HAP-1 (cell line): ENCODE measurements around the gene OR52N4.
"Not testable (repeated sequence)": the region's sequence is repeated elsewhere in the genome, so short reads cannot be mapped to it uniquely, and the experiment has no call there.

Source experiments
- DNase-seq, 2 experiments: peaks; one replicate each; pipeline ENCODE4 v3.0.0-alpha.2; 2016 to 2020; ENCODE audit warnings: low spot score in 2 of 2
- H3K27me3 ChIP-seq: fragments of 250-450 bp; sonication (Bioruptor Pico); 2 replicates; pipeline ENCODE4 v1.5.1; 2020; ENCODE audit warnings: low read depth, mild to moderate bottlenecking, moderate library complexity
- H3K36me3 ChIP-seq: fragments of 250-450 bp; sonication (Bioruptor Pico); replicated peaks from 2 replicates; pipeline ENCODE4 v1.5.1; 2020; ENCODE audit warnings: mild to moderate bottlenecking
- H3K4me1 ChIP-seq: fragments of 250-450 bp; sonication (Bioruptor Pico); 2 replicates; pipeline ENCODE4 v1.5.1; 2020; ENCODE audit warnings: mild to moderate bottlenecking
- H3K4me3 ChIP-seq: fragments of 250-450 bp; sonication (Bioruptor Pico); 2 replicates; pipeline ENCODE4 v1.5.1; 2020; ENCODE audit warnings: mild to moderate bottlenecking, moderate library complexity
- H3K9me3 ChIP-seq: fragments of 250-450 bp; sonication (Bioruptor Pico); 2 replicates; pipeline ENCODE4 v1.5.1; 2020; ENCODE audit warnings: mild to moderate bottlenecking, moderate library complexity
- in situ Hi-C: fragments of 300-500 bp; cut with MboI; formaldehyde crosslinking; loops from 3 replicates; pipeline ENCODE4 v1.14.3; 2020; ENCODE audit warnings: low sequenced_read_pairs, inconsistent platforms, mixed read lengths

OR52N4 gene

GRCh38 chr11:5753943-5754342 is at the start of gene OR52N4:
Gene OR52N4, plus strand, starts transcription at chr11:5754243. Its CDS starts 498 bp downstream, at chr11:5754741.
- H3K4me1 ChIP-seq, result no peaks in the 10 kb centered on the region
- no peak within 1 kb of the TSS for H3K4me3 ChIP-seq
- in situ Hi-C loops, result no loop called here
- DNase-seq, result no peak
- no peaks in the 10 kb centered on the region for H3K9me3 ChIP-seq
- no peaks in the 10 kb centered on the region for H3K36me3 ChIP-seq
- H3K27me3 ChIP-seq, result 0 out of 2 replicates have a peak, but pooled peaks cover 2% of the 10 kb centered on the region

GRCh38 chr11:5705688-5706087 is 48.4 kb upstream of the OR52N4 start:
- no peaks in the 10 kb centered on the region for H3K9me3 ChIP-seq
- H3K4me1 ChIP-seq, result no peaks in the 10 kb centered on the region
- in situ Hi-C loops, result no loop called here
- DNase-seq, result no peak
- no peak overlapping the region for H3K4me3 ChIP-seq
- H3K27me3 ChIP-seq, result no peaks in the 10 kb centered on the region
- H3K36me3 ChIP-seq, result peaks cover 26% of the 10 kb centered on the region

- DNase-seq, result no peak
Observed at GRCh38 chr11:5712507-5712906, 41.5 kb upstream of the OR52N4 start.

GRCh38 chr11:5713695-5714094 is 40.3 kb upstream of the OR52N4 start:
- Histone ChIP-seq H3K9me3 (no peaks in the 10 kb centered on the region), H3K36me3 (no peaks in the 10 kb centered on the region), H3K4me1 (no peaks in the 10 kb centered on the region), H3K27me3 (no peaks in the 10 kb centered on the region), H3K4me3 (no peak overlapping the region)
- no peak for DNase-seq
- in situ Hi-C loops, result no loop called here

More at GRCh38 chr11:5712507-5712906, 41.5 kb upstream of the OR52N4 start:
- in situ Hi-C loops, result no loop called here
- Histone ChIP-seq H3K27me3 (no peaks in the 10 kb centered on the region), H3K4me1 (no peaks in the 10 kb centered on the region), H3K4me3 (no peak overlapping the region), H3K9me3 (no peaks in the 10 kb centered on the region), H3K36me3 (peaks cover 7% of the 10 kb centered on the region; the same call in 1 of the 2 replicates)

GRCh38 chr11:5716518-5716917 is 37.5 kb upstream of the OR52N4 start:
- H3K27me3 ChIP-seq, H3K9me3 ChIP-seq, DNase-seq, H3K36me3 ChIP-seq, H3K4me1 ChIP-seq, in situ Hi-C loops, H3K4me3 ChIP-seq: not testable (repeated sequence)

- Histone ChIP-seq H3K4me1 (no peaks in the 10 kb centered on the region), H3K4me3 (no peak overlapping the region), H3K9me3 (no peaks in the 10 kb centered on the region), H3K27me3 (no peaks in the 10 kb centered on the region), H3K36me3 (no peaks in the 10 kb centered on the region)
- DNase-seq, result no peak
- in situ Hi-C loops, result no loop called here
Observed at GRCh38 chr11:5719703-5720495, 34.1 kb upstream of the OR52N4 start.

GRCh38 chr11:5722622-5723021 is 31.4 kb upstream of the OR52N4 start:
- Histone ChIP-seq H3K4me3 (no peak overlapping the region), H3K27me3 (no peaks in the 10 kb centered on the region), H3K9me3 (no peaks in the 10 kb centered on the region), H3K4me1 (no peaks in the 10 kb centered on the region), H3K36me3 (no peaks in the 10 kb centered on the region)
- in situ Hi-C loops, result no loop called here
- no peak for DNase-seq

- Histone ChIP-seq H3K36me3 (no peaks in the 10 kb centered on the region), H3K4me1 (no peaks in the 10 kb centered on the region), H3K27me3 (peaks cover 5% of the 10 kb centered on the region; the same call in 1 of the 2 replicates), H3K4me3 (no peak overlapping the region), H3K9me3 (no peaks in the 10 kb centered on the region)
- in situ Hi-C loops, result no loop called here
- DNase-seq, result no peak
Observed at GRCh38 chr11:5726351-5726750, 27.7 kb upstream of the OR52N4 start.

- no peaks in the 10 kb centered on the region for H3K36me3 ChIP-seq
- in situ Hi-C loops, result no loop called here
- no peaks in the 10 kb centered on the region for H3K4me1 ChIP-seq
- peaks cover 5% of the 10 kb centered on the region; the same call in 1 of the 2 replicates for H3K27me3 ChIP-seq
- H3K9me3 ChIP-seq, result no peaks in the 10 kb centered on the region
- DNase-seq, result no peak
- no peak overlapping the region for H3K4me3 ChIP-seq
Observed at GRCh38 chr11:5727691-5728090, 26.4 kb upstream of the OR52N4 start.

GRCh38 chr11:5736396-5736795 is 17.6 kb upstream of the OR52N4 start, which contains the start of gene OR56B1:
Gene OR56B1, plus strand, starts transcription at chr11:5736448. Its CDS starts 69 bp downstream, at chr11:5736517.
- in situ Hi-C loops, result no loop called here

GRCh38 chr11:5737091-5737490 is 17.0 kb upstream of the OR52N4 start:
- no peaks in the 10 kb centered on the region for H3K36me3 ChIP-seq
- in situ Hi-C loops, result no loop called here
- no peaks in the 10 kb centered on the region for H3K4me1 ChIP-seq
- no peak for DNase-seq
- H3K4me3 ChIP-seq, result no peak overlapping the region
- no peaks in the 10 kb centered on the region; the same call in 1 of the 2 replicates for H3K27me3 ChIP-seq
- no peaks in the 10 kb centered on the region for H3K9me3 ChIP-seq

More at GRCh38 chr11:5736396-5736795, 17.6 kb upstream of the OR52N4 start, which contains the start of gene OR56B1:
- H3K9me3 ChIP-seq, result no peaks in the 10 kb centered on the region
- H3K36me3 ChIP-seq, result no peaks in the 10 kb centered on the region
- DNase-seq, result no peak
- no peaks in the 10 kb centered on the region for H3K4me1 ChIP-seq
- no peaks in the 10 kb centered on the region; the same call in 1 of the 2 replicates for H3K27me3 ChIP-seq
- no peak within 1 kb of the TSS for H3K4me3 ChIP-seq

- DNase-seq, result no peak
- in situ Hi-C loops, result no loop called here
Observed at GRCh38 chr11:5737670-5738392, 16.2 kb upstream of the OR52N4 start.

GRCh38 chr11:5738431-5738830 is 15.6 kb upstream of the OR52N4 start:
- no peak for DNase-seq
- Histone ChIP-seq H3K4me3 (no peak overlapping the region), H3K9me3 (no peaks in the 10 kb centered on the region), H3K27me3 (peaks cover 3% of the 10 kb centered on the region; the same call in 1 of the 2 replicates), H3K36me3 (no peaks in the 10 kb centered on the region), H3K4me1 (no peaks in the 10 kb centered on the region)
- in situ Hi-C loops, result no loop called here

More at GRCh38 chr11:5737670-5738392, 16.2 kb upstream of the OR52N4 start:
- Histone ChIP-seq H3K4me1 (no peaks in the 10 kb centered on the region), H3K36me3 (no peaks in the 10 kb centered on the region), H3K4me3 (no peak overlapping the region), H3K27me3 (peaks cover 3% of the 10 kb centered on the region; the same call in 1 of the 2 replicates), H3K9me3 (no peaks in the 10 kb centered on the region)

- in situ Hi-C loops, result no loop called here
- Histone ChIP-seq H3K4me1 (no peaks in the 10 kb centered on the region), H3K27me3 (0 out of 2 replicates have a peak, but pooled peaks cover 3% of the 10 kb centered on the region), H3K36me3 (no peaks in the 10 kb centered on the region), H3K4me3 (no peak overlapping the region), H3K9me3 (no peaks in the 10 kb centered on the region)
- DNase-seq, result no peak
Observed at GRCh38 chr11:5746614-5747013, 7.4 kb upstream of the OR52N4 start.
